HEK293 (cell line): ENCODE data around the gene LPAR2.

ENCODE experiments used
- CTCF ChIP-seq: fragments of 450-650 bp; formaldehyde crosslinking; IDR thresholded peaks from 2 replicates; pipeline ENCODE4 v1.5.1; 2016; ENCODE audit warnings: missing biosample characterization, missing genetic modification characterization
- ZNF354C ChIP-seq: fragments of 450-650 bp; formaldehyde crosslinking; IDR thresholded peaks from 2 replicates; pipeline ENCODE4 v1.5.1; 2016; ENCODE audit warnings: missing biosample characterization, missing genetic modification characterization, low read depth, borderline replicate concordance
- ZNF391 ChIP-seq: fragments of 450-650 bp; formaldehyde crosslinking; IDR thresholded peaks from 2 replicates; pipeline ENCODE4 v1.5.1; 2016; ENCODE audit warnings: low read depth, missing biosample characterization, missing genetic modification characterization, borderline replicate concordance
- ZNF510 ChIP-seq: fragments of 450-650 bp; formaldehyde crosslinking; IDR thresholded peaks from 2 replicates; pipeline ENCODE4 v1.5.1; 2018; ENCODE audit warnings: mild to moderate bottlenecking, missing genetic modification characterization, missing biosample characterization; ENCODE audit not compliant: insufficient replicate concordance
- ZNF513 ChIP-seq: fragments of 450-650 bp; IDR thresholded peaks from 2 replicates; pipeline ENCODE4 v1.5.1; 2018; ENCODE audit warnings: missing biosample characterization, missing genetic modification characterization

- TF ChIP-seq ZNF510 (tag by site-specific recombination) (no peak), CTCF (tag by site-specific recombination) (no peak), ZNF391 (tag by site-specific recombination) (no peak), ZNF513 (tag by site-specific recombination) (no peak), ZNF354C (tag by site-specific recombination) (no peak)
Measured at GRCh38 chr19:19628501-19629134, 598 bp upstream of the LPAR2 start.
